ENCODE results near the gene TMEM245. TPM values are rescaled to one million over a fixed set of nuclear protein-coding genes. Genes with fewer than 3 reads are reported as not detected.

Gene TMEM245
- polyA plus RNA-seq, 3 donors: 6.9 to 11.3 (median 9.7) TPM

DNA sequence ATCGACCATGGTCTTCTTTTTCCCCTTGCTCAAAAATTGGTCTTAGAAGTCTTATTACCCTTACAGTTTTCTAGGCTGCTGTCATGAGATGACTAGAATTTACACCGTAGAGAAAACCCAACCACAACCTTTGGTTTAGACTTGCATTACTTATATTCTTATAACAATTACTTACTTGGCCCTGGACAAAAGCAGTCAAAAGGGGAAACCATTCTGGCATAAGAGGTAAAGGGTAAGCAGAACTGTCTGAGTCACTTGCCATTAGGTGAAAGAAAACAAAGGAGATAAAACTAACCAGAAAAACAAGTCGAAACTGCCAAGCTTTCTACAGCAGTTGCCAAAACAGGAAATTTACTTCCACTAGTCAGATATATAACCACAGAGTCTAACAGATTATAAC is 17.9 kb downstream of the TMEM245 start:
- Mint-ChIP-seq H3K36me3 (peaks cover 35 to 49% of the 10 kb centered on the region in 2 donors), H3K4me3 (no peak overlapping the region), H3K9me3 (peaks cover 4 to 10% (median 8%) of the 10 kb centered on the region in 7 donors), H3K27me3 (ENCODE audit: low read depth in 3 of 3) (no peaks in the 10 kb centered on the region), H3K4me1 (peaks cover 21% of the 10 kb centered on the region), H3K27ac (peak overlapping the region in 1 of 7 donors; percentile 28)
- DNase-seq: peak in 2 of 3 donors; percentile 12 to 60
- TF ChIP-seq, protein P1, sequence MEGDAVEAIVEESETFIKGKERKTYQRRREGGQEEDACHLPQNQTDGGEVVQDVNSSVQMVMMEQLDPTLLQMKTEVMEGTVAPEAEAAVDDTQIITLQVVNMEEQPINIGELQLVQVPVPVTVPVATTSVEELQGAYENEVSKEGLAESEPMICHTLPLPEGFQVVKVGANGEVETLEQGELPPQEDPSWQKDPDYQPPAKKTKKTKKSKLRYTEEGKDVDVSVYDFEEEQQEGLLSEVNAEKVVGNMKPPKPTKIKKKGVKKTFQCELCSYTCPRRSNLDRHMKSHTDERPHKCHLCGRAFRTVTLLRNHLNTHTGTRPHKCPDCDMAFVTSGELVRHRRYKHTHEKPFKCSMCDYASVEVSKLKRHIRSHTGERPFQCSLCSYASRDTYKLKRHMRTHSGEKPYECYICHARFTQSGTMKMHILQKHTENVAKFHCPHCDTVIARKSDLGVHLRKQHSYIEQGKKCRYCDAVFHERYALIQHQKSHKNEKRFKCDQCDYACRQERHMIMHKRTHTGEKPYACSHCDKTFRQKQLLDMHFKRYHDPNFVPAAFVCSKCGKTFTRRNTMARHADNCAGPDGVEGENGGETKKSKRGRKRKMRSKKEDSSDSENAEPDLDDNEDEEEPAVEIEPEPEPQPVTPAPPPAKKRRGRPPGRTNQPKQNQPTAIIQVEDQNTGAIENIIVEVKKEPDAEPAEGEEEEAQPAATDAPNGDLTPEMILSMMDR (IDR thresholded peaks at IDR 0.05): no peak
- no peak overlapping the region for H3K4me3 ChIP-seq (replicated peaks in 1 of 3; ENCODE audit: low read depth in 2 of 3, low read length in 3 of 3)
- H3K79me2 ChIP-seq (ENCODE audit: insufficient read depth, low read length): peaks cover 92% of the 10 kb centered on the region
- H3K9me3 ChIP-seq (replicated peaks in 1 of 2; ENCODE audit: control insufficient read depth in 1 of 2, insufficient read depth in 1 of 2, low read length in 2 of 2): peaks cover 3 to 10% of the 10 kb centered on the region in 2 donors
- peaks cover 49% of the 10 kb centered on the region for H4K20me1 ChIP-seq (ENCODE audit: insufficient read depth, low read length)
- H3K9ac ChIP-seq (ENCODE audit: insufficient read depth, low read length, poor library complexity, severe bottlenecking): no peak overlapping the region
- H3K4me2 ChIP-seq (replicated peaks; ENCODE audit: extremely low read depth, low read length, poor library complexity, severe bottlenecking): no peak overlapping the region
- H3K4me1 ChIP-seq (ENCODE audit: control insufficient read depth in 1 of 2, insufficient read depth in 2 of 2, low read length in 2 of 2): peaks cover 0 to 3% of the 10 kb centered on the region in 2 donors
- H2AFZ ChIP-seq (ENCODE audit: insufficient read depth, low read depth, low read length, poor library complexity, severe bottlenecking): no peak overlapping the region
- intact Hi-C loops (cut with micrococcal nuclease): no loop called here
- WGBS (ENCODE audit: insufficient coverage): 0% methylated on average over 1 of the region's 3 CpGs
- peaks cover 17 to 50% of the 10 kb centered on the region in 2 donors for H3K36me3 ChIP-seq (replicated peaks in 1 of 2; ENCODE audit: control insufficient read depth in 1 of 2, insufficient read depth in 2 of 2, low read length in 2 of 2)
- H3K27ac ChIP-seq (ENCODE audit: low read depth in 1 of 2, low read length in 2 of 2): peak overlapping the region in 1 of 2 donors; percentile 40
- H3K27me3 ChIP-seq (ENCODE audit: control insufficient read depth in 2 of 2, insufficient read depth in 2 of 2, low read length in 2 of 2): no peaks in the 10 kb centered on the region

DNA sequence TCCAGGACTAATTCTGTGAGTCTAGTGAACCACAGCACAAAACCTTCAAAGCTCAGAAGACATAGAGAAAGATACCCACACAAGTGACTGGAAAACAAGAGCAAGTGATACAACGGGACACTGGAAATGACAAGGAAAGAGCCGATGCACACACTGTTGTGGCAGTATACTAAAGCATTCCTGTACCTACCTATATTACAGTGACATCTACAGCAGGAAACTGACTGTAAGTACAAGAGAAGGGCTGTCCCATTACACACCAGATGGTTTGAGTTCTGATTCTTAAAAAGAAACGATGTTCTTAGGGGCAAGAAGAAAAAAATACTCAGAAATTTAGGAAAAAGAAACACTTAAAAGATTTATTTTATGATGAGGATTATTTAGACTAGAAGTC is 18.5 kb downstream of the TMEM245 start:
- no peak overlapping the region for H3K9ac ChIP-seq (ENCODE audit: insufficient read depth, low read length, poor library complexity, severe bottlenecking)
- Mint-ChIP-seq H3K4me3 (no peak overlapping the region), H3K4me1 (peaks cover 21% of the 10 kb centered on the region), H3K27me3 (ENCODE audit: low read depth in 3 of 3) (no peaks in the 10 kb centered on the region), H3K27ac (no peak overlapping the region), H3K9me3 (peaks cover 4 to 10% (median 8%) of the 10 kb centered on the region in 7 donors), H3K36me3 (peaks cover 38 to 50% of the 10 kb centered on the region in 2 donors)
- H3K4me2 ChIP-seq (replicated peaks; ENCODE audit: extremely low read depth, low read length, poor library complexity, severe bottlenecking): no peak overlapping the region
- H3K9me3 ChIP-seq (replicated peaks in 1 of 2; ENCODE audit: control insufficient read depth in 1 of 2, insufficient read depth in 1 of 2, low read length in 2 of 2): peaks cover 3 to 10% of the 10 kb centered on the region in 2 donors
- TF ChIP-seq, protein P1 (IDR thresholded peaks at IDR 0.05): no peak
- H3K4me1 ChIP-seq (ENCODE audit: control insufficient read depth in 1 of 2, insufficient read depth in 2 of 2, low read length in 2 of 2): peaks cover 0 to 3% of the 10 kb centered on the region in 2 donors
- peak overlapping the region in 1 of 2 donors; percentile 40 for H3K27ac ChIP-seq (ENCODE audit: low read depth in 1 of 2, low read length in 2 of 2)
- peaks cover 17 to 52% of the 10 kb centered on the region in 2 donors for H3K36me3 ChIP-seq (replicated peaks in 1 of 2; ENCODE audit: control insufficient read depth in 1 of 2, insufficient read depth in 2 of 2, low read length in 2 of 2)
- peaks cover 88% of the 10 kb centered on the region for H3K79me2 ChIP-seq (ENCODE audit: insufficient read depth, low read length)
- H4K20me1 ChIP-seq (ENCODE audit: insufficient read depth, low read length): peaks cover 47% of the 10 kb centered on the region
- no peak for DNase-seq
- H2AFZ ChIP-seq (ENCODE audit: insufficient read depth, low read depth, low read length, poor library complexity, severe bottlenecking): no peak overlapping the region
- no CpG with 5 or more reads among the region's 3 CpGs for WGBS (ENCODE audit: insufficient coverage)
- H3K4me3 ChIP-seq (replicated peaks in 1 of 3; ENCODE audit: low read depth in 2 of 3, low read length in 3 of 3): no peak overlapping the region
- intact Hi-C loops (cut with micrococcal nuclease): no loop called here
- no peaks in the 10 kb centered on the region for H3K27me3 ChIP-seq (ENCODE audit: control insufficient read depth in 2 of 2, insufficient read depth in 2 of 2, low read length in 2 of 2)

Measured in CD14-positive monocyte (primary cell).